Measurements from ENCODE around the gene CPNE5. TPM values are rescaled to one million over a fixed set of nuclear protein-coding genes. Genes with fewer than 3 reads are reported as not detected.

Gene CPNE5
- total RNA-seq, 4 donors from 2014 or later = 1.1 to 4.6 (median 2.9) TPM

DNA sequence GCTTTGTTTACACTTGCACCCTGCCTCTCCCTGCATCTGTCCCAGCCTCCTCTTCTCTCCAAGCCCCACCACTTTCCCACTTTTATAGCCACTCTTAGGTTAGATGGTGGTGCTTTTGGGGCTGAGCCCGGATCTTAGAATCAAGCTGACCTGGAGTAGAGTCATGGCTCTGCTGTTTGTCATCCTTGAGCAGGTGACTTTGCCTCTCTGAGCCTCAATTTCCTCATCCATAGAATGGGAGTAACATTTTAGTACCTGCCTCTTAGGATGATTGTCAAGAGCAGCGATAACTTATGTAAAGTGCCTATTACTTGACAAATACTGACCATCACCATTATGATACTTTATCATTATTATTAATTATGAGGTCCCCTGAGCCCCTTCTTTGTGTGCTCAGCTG is 48.2 kb downstream of the CPNE5 start:
- intact Hi-C loops (cut with DNase I) = no loop called here
- no peaks in the 10 kb centered on the region for H3K36me3 ChIP-seq
- 79 to 90% methylated on average over 2 of the region's 2 CpGs for WGBS, 2 donors
- H3K27ac ChIP-seq = no peak overlapping the region
- TF ChIP-seq POLR2A (IDR thresholded peaks at IDR 0.05) = no peak
- TF ChIP-seq, protein P1, sequence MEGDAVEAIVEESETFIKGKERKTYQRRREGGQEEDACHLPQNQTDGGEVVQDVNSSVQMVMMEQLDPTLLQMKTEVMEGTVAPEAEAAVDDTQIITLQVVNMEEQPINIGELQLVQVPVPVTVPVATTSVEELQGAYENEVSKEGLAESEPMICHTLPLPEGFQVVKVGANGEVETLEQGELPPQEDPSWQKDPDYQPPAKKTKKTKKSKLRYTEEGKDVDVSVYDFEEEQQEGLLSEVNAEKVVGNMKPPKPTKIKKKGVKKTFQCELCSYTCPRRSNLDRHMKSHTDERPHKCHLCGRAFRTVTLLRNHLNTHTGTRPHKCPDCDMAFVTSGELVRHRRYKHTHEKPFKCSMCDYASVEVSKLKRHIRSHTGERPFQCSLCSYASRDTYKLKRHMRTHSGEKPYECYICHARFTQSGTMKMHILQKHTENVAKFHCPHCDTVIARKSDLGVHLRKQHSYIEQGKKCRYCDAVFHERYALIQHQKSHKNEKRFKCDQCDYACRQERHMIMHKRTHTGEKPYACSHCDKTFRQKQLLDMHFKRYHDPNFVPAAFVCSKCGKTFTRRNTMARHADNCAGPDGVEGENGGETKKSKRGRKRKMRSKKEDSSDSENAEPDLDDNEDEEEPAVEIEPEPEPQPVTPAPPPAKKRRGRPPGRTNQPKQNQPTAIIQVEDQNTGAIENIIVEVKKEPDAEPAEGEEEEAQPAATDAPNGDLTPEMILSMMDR (IDR thresholded peaks at IDR 0.05) = no peak
- H3K27me3 ChIP-seq = no peaks in the 10 kb centered on the region
- no peaks in the 10 kb centered on the region for H3K9me3 ChIP-seq
- no peaks in the 10 kb centered on the region for H3K4me1 ChIP-seq
- DNase-seq = no peak
- no peak overlapping the region for H3K4me3 ChIP-seq (replicated peaks in 1 of 3)

DNA sequence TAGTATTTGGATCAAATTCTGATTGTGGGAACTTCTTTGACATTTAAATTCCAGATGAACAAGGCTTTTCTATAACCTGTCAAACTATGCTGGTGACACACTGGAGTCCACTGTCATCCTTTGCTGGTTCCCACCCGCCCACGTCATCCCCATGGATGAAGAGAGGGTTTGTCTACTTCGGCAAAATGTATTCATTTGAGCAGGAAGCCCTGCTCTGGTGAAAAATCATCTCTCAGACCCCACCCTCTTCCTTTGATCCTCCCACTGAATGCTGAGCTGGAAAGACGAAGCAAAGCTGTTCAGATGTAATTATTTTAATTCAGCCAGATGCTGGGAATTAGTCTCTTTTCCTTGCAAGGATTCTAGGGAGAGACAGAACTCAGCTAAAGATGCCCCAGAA is 50.5 kb downstream of the CPNE5 start:
- no peaks in the 10 kb centered on the region for H3K9me3 ChIP-seq
- WGBS, 2 donors = 73% methylated on average over 4 of the region's 4 CpGs
- no peak overlapping the region for H3K4me3 ChIP-seq (replicated peaks in 1 of 3)
- no peaks in the 10 kb centered on the region for H3K36me3 ChIP-seq
- H3K27ac ChIP-seq = no peak overlapping the region
- no peak for DNase-seq
- intact Hi-C loops (cut with DNase I) = no loop called here
- H3K4me1 ChIP-seq = no peaks in the 10 kb centered on the region
- H3K27me3 ChIP-seq = no peaks in the 10 kb centered on the region
- TF ChIP-seq POLR2A (IDR thresholded peaks at IDR 0.05) = no peak
- TF ChIP-seq, protein P1 (IDR thresholded peaks at IDR 0.05) = no peak

DNA sequence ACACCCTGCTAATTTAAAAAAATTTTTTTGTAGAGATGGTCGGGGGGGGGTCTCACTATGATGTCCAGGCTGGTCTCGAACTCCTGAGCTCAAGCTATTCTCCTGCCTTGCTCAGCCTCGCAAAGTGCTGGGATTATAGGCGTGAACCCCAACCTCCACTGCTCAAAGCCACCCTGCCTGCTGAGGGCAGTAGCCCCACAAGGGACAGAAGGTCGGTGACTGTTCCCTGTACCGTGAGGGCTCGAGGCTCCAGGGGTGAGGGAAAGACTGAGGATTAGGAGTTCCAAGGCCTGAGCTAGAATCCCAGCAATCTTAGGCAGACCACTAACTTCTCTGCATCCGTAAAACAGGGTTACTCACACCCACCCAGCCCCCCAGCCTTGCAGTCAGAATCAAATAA is 51.1 kb downstream of the CPNE5 start:
- intact Hi-C loops (cut with DNase I) = no loop called here
- 97 to 98% methylated on average over 8 of the region's 8 CpGs for WGBS, 2 donors

DNA sequence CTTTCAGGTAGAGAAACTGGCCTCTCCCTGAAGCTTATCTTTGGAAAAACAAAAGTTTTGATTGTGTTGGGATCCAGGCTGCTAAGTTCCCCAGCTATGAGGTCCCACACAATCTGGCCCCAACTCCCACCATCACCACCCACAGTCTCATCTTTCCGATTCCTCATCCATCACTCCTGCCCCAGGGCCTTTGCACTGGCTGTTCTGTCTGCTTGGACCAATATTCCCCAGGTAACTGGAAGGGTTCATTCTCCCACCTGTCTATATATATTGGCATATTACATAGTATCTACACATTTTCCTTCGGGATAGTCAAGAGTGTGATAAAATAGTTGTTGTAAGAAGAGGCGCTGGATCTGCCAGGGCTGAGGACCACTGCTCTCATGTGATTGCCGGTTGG is 52.0 kb downstream of the CPNE5 start:
- no peak overlapping the region for H3K27ac ChIP-seq
- H3K27me3 ChIP-seq = no peaks in the 10 kb centered on the region
- H3K36me3 ChIP-seq = no peaks in the 10 kb centered on the region
- intact Hi-C loops (cut with DNase I) = no loop called here
- 93 to 95% methylated on average over 4 of the region's 4 CpGs for WGBS, 2 donors
- DNase-seq = no peak
- H3K9me3 ChIP-seq = no peaks in the 10 kb centered on the region
- TF ChIP-seq POLR2A (IDR thresholded peaks at IDR 0.05) = no peak
- TF ChIP-seq, protein P1 (IDR thresholded peaks at IDR 0.05) = no peak
- no peak overlapping the region for H3K4me3 ChIP-seq (replicated peaks in 1 of 3)
- H3K4me1 ChIP-seq = no peaks in the 10 kb centered on the region

More for the DNA sequence above, 51.1 kb downstream of the CPNE5 start:
- Histone ChIP-seq H3K27ac (no peak overlapping the region), H3K4me1 (no peaks in the 10 kb centered on the region), H3K27me3 (no peaks in the 10 kb centered on the region), H3K36me3 (no peaks in the 10 kb centered on the region), H3K4me3 (replicated peaks in 1 of 3) (no peak overlapping the region), H3K9me3 (no peaks in the 10 kb centered on the region)
- DNase-seq = no peak
- TF ChIP-seq, protein P1 (IDR thresholded peaks at IDR 0.05) = no peak
- TF ChIP-seq POLR2A (IDR thresholded peaks at IDR 0.05) = no peak

DNA sequence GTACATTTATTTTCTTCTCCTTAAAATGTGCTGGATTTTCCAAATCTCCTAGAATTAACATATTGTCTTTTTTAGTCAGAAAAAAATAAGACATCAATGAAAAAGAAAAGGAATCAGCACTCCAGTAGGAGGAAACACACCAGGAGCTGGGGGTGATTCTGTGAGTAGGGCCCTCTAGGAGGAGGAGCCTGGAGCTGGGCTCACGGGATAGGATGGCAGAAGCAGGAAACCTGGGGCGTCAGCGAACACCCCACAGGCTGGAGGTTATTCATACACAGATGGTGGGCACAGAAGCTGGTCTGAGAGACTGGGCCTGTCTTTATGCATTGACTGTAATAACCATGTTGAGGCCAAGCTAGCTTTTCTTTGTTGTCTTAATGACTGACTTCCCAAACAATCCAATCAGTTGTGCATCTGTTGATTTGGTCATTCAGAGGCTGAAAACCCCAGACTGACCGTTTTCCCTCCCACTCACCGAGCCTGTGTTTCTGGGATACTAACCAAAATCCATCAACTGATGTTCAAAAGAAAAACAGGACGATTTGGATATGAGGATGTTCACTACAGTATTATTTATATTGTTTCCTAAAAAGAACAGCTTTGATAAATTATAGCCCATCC is 53.1 kb downstream of the CPNE5 start:
- TF ChIP-seq, protein P1 (IDR thresholded peaks at IDR 0.05) = no peak
- TF ChIP-seq POLR2A (IDR thresholded peaks at IDR 0.05) = no peak
- H3K9me3 ChIP-seq = no peaks in the 10 kb centered on the region
- no peak overlapping the region for H3K4me3 ChIP-seq (replicated peaks in 1 of 3)
- 67 to 71% methylated on average over 6 of the region's 6 CpGs for WGBS, 2 donors
- no peaks in the 10 kb centered on the region for H3K36me3 ChIP-seq
- no peaks in the 10 kb centered on the region for H3K27me3 ChIP-seq
- no peak for DNase-seq
- no peak overlapping the region for H3K27ac ChIP-seq
- no peaks in the 10 kb centered on the region for H3K4me1 ChIP-seq
- intact Hi-C loops (cut with DNase I) = no loop called here

All from thyroid gland (tissue), 4 donors.